Inflammatory macrophage (primary cell): ENCODE results near the gene ACAP3.

Experiments used
- DNase-seq, 2 donors: peaks; one replicate each; pipeline ENCODE4 v3.0.0-alpha.2; 2020 to 2022

ACAP3 gene

DNA sequence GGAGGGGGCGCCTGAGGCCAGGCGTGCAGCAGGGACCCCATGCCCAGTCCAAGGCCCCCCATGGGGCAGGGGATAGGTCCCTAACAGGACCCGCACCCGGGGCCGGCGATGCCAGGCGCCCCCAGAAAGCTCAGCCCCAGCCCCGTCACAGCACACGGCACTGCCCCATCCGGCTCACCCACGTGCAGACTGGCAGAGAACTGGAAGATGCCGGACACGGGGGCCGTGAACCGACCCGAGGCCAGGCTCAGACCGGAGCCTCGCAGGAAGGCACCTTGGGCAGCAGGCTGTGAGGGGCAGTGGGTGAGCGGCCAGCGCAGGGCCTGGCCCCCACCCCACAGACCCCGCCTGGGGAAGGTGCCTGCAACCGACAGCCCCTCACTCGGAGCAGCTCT lies 64.5 kb downstream of the ACAP3 start:
- no peak for DNase-seq

DNA sequence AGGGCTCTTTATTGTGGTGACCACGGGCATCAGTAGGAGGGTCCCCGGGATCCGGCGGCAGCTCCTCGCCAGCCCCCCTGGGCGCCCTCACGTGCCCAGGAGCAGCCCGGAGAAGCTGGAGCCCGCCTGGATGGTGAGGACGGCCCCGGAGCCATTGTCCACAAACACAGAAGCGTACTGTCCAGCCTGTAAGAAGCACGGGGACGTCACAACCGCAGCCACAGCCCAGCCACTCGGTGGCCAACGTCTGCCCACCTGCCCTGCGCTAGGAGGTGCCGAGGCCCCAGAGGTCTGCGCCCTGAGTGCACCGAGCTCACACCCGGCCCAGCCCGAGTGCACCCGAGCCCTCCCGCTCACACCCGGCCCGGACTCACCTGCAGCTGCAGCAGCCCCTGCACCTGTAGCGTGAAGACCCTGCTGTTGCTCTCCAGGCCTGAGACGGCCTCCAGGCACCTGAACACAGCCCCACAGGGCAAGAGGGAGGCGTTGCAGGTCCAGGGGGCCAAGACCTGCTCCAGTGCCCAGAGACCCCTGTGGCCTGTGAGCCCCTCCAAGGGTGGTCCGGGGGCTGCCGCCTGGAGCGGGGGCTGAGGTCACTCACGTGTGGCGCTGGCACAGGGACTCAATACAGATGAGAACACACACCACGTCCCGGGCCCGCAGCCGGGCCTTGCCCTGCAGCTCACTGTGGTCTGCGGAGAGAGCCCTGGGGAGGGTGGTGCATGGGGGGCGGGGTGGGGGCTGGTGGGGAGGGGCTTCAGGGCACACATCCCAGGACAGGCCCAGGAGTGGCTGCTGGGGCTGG lies 65.1 kb downstream of the ACAP3 start:
- DNase-seq = no peak
